HUES6 (cell line): Measurements from ENCODE around the gene RAB3A.

ENCODE experiments used
- H3K27ac ChIP-seq: 2 replicates; pipeline ENCODE4 v1.7.0; 2013; ENCODE audit warnings: low read depth, mild to moderate bottlenecking, low read length, inconsistent platforms
- H3K27me3 ChIP-seq: 2 replicates; pipeline ENCODE4 v1.6.1; 2013; ENCODE audit warnings: low read length; ENCODE audit not compliant: control insufficient read depth, insufficient read depth
- H3K36me3 ChIP-seq: 2 replicates; pipeline ENCODE4 v1.6.1; 2013; ENCODE audit warnings: low read length; ENCODE audit not compliant: control insufficient read depth, insufficient read depth
- H3K4me1 ChIP-seq: 2 replicates; pipeline ENCODE4 v1.6.1; 2013; ENCODE audit warnings: low read length; ENCODE audit not compliant: control insufficient read depth, insufficient read depth
- H3K4me3 ChIP-seq: 2 replicates; pipeline ENCODE4 v1.5.1; 2013; ENCODE audit warnings: low read depth, low read length
- H3K9ac ChIP-seq: one replicate; pipeline ENCODE4 v1.6.1; 2013; ENCODE audit warnings: mild to moderate bottlenecking, low read length
- H3K9me3 ChIP-seq: 2 replicates; pipeline ENCODE4 v1.6.1; 2013; ENCODE audit warnings: low read depth, low read length; ENCODE audit not compliant: control insufficient read depth, insufficient read depth

Gene RAB3A

DNA sequence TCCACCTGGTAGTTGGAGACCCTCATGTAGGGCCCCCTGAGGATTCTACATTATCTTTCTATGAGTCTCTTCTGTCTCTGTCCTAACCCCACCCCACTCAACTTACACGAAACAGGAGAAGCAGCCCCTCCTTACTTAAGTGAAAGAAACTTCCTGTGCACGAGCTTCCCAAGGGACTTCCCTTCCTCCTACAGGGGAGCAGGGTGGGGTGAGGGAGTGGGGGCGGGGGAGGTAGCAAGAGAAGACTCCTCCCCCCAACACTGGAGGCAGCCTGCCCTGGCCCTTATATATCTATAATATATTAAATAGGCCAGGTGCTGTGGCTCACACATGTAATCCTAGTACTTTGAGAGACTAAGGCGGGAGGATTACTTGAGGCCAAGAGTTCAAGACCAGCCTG, 27.9 kb upstream of the RAB3A start:
- Histone ChIP-seq H3K9ac (no peak overlapping the region), H3K27me3 (peaks cover 13% of the 10 kb centered on the region), H3K27ac (no peak overlapping the region), H3K4me3 (no peak overlapping the region; the same call in 1 of the 2 replicates), H3K4me1 (peaks cover 19% of the 10 kb centered on the region), H3K9me3 (no peaks in the 10 kb centered on the region), H3K36me3 (no peaks in the 10 kb centered on the region)

GRCh38 chr19:18230941-18231734, 27.3 kb upstream of the RAB3A start:
- no peak overlapping the region for H3K9ac ChIP-seq
- H3K4me1 ChIP-seq, result peaks cover 19% of the 10 kb centered on the region

DNA sequence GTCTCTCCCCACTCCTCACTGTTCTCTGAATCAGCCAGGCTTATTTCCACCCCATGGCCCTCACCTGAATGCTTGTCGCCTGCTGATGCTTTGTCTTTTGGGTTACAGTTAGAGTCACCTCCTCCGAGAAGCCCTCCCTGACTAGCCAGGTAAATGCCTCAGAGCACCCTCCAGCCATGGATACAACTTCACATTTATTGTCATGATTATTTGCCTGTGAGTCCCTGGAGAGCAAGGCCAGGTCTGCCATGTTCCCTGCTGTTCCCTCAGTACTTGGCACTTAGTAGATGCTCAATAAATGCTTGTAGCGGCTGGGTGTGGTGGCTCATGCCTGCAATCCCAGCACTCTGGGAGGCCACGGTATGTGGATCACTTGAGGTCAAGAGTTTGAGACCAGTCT, 26.1 kb upstream of the RAB3A start:
- Histone ChIP-seq H3K27me3 (peaks cover 25% of the 10 kb centered on the region), H3K36me3 (no peaks in the 10 kb centered on the region), H3K9me3 (no peaks in the 10 kb centered on the region), H3K9ac (no peak overlapping the region), H3K27ac (no peak overlapping the region), H3K4me3 (no peak overlapping the region), H3K4me1 (peaks cover 30% of the 10 kb centered on the region)

More at GRCh38 chr19:18230941-18231734, 27.3 kb upstream of the RAB3A start:
- no peak overlapping the region for H3K27ac ChIP-seq
- no peak overlapping the region; the same call in 1 of the 2 replicates for H3K4me3 ChIP-seq
- H3K36me3 ChIP-seq, result no peaks in the 10 kb centered on the region
- peaks cover 13% of the 10 kb centered on the region for H3K27me3 ChIP-seq
- H3K9me3 ChIP-seq, result no peaks in the 10 kb centered on the region

DNA sequence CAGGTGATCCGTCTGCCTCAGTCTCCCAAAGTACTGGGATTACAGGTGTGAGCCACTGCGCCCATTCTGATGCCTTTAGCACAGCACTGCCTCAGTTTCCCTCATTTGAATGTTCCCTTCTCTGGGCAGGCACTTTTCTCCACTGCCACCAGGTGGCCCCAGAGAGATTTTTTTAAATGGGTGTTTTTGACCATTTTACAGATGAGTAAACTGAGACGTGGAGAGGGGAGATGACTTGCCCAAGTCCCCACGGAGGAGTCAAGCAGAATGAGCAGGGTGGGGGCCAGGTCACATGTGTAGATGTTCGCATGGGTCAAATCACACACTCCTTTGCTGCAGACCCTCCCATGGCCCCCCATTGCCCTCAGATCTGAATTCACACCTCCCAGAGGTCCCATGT, 25.6 kb upstream of the RAB3A start:
- Histone ChIP-seq H3K36me3 (no peaks in the 10 kb centered on the region), H3K9ac (no peak overlapping the region), H3K27ac (no peak overlapping the region), H3K4me1 (peaks cover 30% of the 10 kb centered on the region), H3K27me3 (peaks cover 28% of the 10 kb centered on the region), H3K4me3 (no peak overlapping the region), H3K9me3 (no peaks in the 10 kb centered on the region)

DNA sequence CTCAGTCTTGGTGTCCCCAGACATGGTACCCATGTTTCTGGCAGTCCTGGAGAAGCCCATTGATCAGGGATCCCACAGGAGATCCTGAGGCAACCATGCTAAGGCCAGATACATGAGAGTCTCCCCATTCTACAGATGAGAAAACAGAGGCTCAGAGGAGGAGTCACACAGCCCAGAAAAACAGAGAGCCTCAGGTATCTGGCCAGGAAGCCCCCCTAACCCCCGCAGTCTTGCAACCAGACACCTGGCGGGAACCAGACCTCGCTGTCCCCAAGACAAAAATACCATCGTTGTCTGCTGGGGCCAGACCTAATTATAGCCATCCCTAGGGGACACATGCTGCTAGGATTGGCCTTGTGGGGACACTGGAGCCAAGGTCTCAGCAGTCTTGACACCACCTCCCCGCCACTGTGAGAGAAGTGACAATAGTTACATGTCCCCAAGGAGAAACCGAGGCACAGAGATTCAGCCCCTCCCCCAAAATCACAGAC, 24.0 kb upstream of the RAB3A start:
- peaks cover 30% of the 10 kb centered on the region for H3K4me1 ChIP-seq
- no peak overlapping the region for H3K27ac ChIP-seq

GRCh38 chr19:18226956-18227780, 23.3 kb upstream of the RAB3A start:
- Histone ChIP-seq H3K4me3 (no peak overlapping the region), H3K9me3 (no peaks in the 10 kb centered on the region), H3K9ac (no peak overlapping the region), H3K27ac (no peak overlapping the region), H3K4me1 (peaks cover 27% of the 10 kb centered on the region), H3K36me3 (no peaks in the 10 kb centered on the region), H3K27me3 (peaks cover 28% of the 10 kb centered on the region)

More for the DNA sequence above, 24.0 kb upstream of the RAB3A start:
- peaks cover 28% of the 10 kb centered on the region for H3K27me3 ChIP-seq
- H3K9me3 ChIP-seq, result no peaks in the 10 kb centered on the region
- no peak overlapping the region for H3K4me3 ChIP-seq
- H3K9ac ChIP-seq, result no peak overlapping the region
- no peaks in the 10 kb centered on the region for H3K36me3 ChIP-seq

DNA sequence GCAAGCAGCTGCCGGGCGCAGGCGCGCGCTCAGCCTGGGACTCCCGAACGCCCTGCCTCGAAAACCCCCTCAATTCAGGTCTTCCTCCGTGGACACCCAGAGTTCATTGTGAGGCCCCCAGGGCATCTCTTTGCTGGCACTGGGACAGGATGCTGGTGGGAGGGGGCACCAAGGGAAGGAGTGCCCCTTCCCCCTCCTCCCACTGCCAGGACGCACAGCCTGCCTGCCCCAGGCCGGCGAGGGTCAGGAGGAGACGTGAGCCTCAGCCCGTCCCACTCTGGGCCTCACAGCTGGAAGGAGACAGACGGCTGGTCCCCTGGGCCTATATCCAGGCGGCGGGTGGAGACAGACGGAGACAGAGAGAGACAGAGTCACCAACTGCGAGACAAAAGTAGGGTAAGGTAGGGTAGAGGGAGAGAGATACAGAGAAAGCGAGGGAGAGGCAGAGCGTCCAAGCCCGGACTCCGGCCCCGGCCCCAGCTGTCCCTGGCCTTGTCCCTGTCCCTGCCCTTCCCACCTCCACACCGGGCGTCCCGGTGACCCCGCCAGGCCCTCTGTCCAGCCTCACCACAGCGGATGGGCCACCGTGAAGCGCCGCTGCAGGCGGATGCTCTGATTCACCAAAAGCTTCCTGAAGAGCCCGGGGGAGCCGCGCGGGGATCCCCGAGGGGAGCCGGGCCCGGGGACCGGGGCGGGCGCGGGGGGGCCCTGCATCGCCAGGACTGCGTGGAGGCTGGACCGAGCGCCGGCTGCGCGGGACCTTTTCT, 22.0 kb upstream of the RAB3A start, which contains the start of gene PDE4C:
Gene PDE4C (minus strand): TSS at position 737 of the 767 bp plus-strand sequence. CDS start 23 bp downstream, at position 714.
- Histone ChIP-seq H3K9ac (no peak within 1 kb of the TSS), H3K27ac (no peak within 1 kb of the TSS), H3K27me3 (peaks cover 28% of the 10 kb centered on the region), H3K4me3 (peak within 1 kb of the TSS; percentile 78), H3K9me3 (no peaks in the 10 kb centered on the region), H3K36me3 (no peaks in the 10 kb centered on the region), H3K4me1 (peaks cover 20% of the 10 kb centered on the region)

DNA sequence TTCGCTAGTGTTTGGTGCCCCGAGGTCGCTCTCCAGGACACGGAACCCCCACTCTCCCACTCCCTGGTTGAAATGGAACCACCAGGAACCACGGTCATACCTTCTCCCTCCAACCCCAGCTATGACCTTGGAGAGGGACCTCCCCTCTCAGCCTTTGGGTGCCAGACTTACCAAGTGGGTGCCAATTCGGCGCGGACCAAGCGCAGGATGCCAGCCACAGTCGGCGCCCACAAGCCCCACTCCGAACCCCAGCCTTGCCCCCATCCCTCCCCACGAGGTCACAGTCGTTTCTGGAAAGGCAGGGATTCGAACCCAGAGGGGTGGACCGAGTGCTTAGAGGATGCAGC, 21.5 kb upstream of the RAB3A start:
- no peak overlapping the region for H3K27ac ChIP-seq
- no peak overlapping the region for H3K9ac ChIP-seq
- no peaks in the 10 kb centered on the region for H3K9me3 ChIP-seq
- no peaks in the 10 kb centered on the region for H3K36me3 ChIP-seq
- peaks cover 20% of the 10 kb centered on the region for H3K4me1 ChIP-seq
- peak overlapping the region; percentile 78 for H3K4me3 ChIP-seq
- H3K27me3 ChIP-seq, result peaks cover 29% of the 10 kb centered on the region

DNA sequence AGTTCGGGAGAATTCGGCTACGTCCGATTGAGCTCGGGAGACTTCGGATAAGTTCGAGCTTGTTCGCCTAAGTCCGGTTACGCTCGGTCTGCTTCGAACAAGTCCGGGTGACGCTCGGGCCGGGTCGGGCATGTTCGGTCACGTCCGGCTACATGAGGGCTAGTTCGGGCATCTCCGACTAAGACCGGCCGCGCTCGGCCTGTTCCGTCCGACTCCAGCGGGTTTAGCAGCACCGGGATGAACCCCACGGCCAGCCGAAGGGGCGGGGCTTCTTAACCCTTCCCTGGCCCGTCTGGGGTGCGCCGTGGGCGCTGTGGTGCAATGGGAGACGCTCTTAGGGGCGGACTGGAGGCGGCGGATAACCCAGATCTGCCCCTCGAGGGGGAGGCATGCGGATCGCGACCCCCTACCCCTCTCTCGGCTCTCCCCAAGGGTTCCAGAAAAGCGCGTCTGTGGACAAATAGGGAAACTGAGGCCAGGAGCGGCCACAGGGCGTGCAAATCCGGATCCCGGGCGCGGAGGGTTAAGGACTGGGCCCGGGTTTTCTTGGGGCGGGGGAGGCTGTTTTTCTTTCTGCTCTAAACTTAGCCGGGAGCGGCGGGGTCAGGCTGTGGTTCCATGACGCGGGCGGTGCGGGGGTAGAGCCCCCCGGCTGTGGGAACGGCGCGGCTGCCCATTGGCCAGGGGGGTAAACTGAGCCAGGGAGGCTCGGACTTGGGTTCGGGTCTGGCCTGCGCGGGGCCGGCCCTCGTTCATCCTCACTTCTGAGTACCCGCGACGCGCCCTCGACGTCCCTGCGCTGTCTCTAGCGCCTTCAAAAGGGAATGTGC, 20.9 kb upstream of the RAB3A start:
- peak overlapping the region; percentile 78 for H3K4me3 ChIP-seq
- peaks cover 26% of the 10 kb centered on the region for H3K4me1 ChIP-seq
- peaks cover 32% of the 10 kb centered on the region for H3K27me3 ChIP-seq
- no peaks in the 10 kb centered on the region for H3K9me3 ChIP-seq
- no peak overlapping the region; the same call in 1 of the 2 replicates for H3K27ac ChIP-seq
- H3K36me3 ChIP-seq, result no peaks in the 10 kb centered on the region
- H3K9ac ChIP-seq, result peak overlapping the region; percentile 87
